ENCODE results near the gene LCN12.

Gene LCN12

GRCh38 chr9:136958898-136959850, 7.1 kb downstream of the LCN12 start:
- no peak for DNase-seq (ENCODE audit: low read depth)

- DNase-seq (ENCODE audit: low read depth) = peak; percentile 35
Measured at GRCh38 chr9:136960212-136960937, 8.3 kb downstream of the LCN12 start.

GRCh38 chr9:136960938-136961275, 8.8 kb downstream of the LCN12 start:
- no peak for DNase-seq (ENCODE audit: low read depth)

GRCh38 chr9:136961279-136962065, 9.4 kb downstream of the LCN12 start:
- no peak for DNase-seq (ENCODE audit: low read depth)

- DNase-seq (ENCODE audit: low read depth) = no peak
Measured at GRCh38 chr9:136962163-136962562, 10.1 kb downstream of the LCN12 start.

GRCh38 chr9:136962701-136963248, 10.7 kb downstream of the LCN12 start:
- no peak for DNase-seq (ENCODE audit: low read depth)

- DNase-seq (ENCODE audit: low read depth) = no peak
Measured at GRCh38 chr9:136963341-136963740, 11.3 kb downstream of the LCN12 start.

DNA sequence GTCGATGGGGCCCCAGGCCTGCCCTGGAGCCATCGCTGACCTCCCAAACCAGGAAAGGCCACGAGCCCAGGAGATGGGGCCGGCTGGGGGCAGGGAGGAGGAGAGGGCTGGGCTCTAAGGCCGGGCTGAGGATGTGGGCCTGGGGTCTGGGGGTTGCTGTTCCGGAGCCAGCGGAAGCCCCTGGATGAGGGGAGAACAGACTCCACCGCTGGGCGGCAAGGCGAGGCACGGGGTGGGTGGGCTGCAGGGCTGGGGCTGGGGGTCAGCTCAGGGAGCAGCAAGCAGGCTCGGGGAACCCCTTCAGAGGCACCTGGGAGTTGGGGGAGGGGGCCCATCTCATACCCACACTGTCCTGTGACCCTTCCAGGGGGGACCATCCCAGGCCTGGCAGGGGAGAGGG, 11.7 kb downstream of the LCN12 start:
- DNase-seq (ENCODE audit: low read depth) = no peak

DNA sequence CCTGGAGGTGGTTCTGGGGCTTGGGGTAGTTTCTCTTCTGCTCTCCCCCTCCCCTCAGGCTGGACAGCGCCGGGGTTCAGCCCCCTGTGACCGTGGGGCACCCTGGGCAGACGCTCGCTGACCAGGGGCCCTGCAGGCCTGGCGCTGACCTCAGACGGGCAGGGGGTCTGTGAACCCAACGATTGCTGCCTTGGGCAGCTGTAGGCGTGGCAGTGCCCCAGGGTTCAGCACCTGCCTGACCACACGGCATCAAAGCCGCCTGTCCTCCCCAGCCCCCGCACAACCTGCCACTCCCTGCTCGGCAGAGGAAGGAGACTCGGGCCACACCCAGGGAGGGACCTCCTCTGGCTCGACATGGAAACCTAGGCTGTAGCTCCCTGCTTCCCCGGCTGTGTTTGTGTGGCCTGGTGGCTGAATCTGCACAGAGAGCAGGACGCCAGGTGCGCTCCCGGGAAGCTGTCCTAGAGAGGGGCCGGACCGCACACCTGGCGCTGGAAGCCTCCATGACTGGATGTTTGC, 12.2 kb downstream of the LCN12 start:
- no peak for DNase-seq (ENCODE audit: low read depth)

- no peak for DNase-seq (ENCODE audit: low read depth)
Measured at GRCh38 chr9:136964833-136965422, 12.9 kb downstream of the LCN12 start.

GRCh38 chr9:136965771-136966484, 13.9 kb downstream of the LCN12 start:
- peak; percentile 20 for DNase-seq (ENCODE audit: low read depth)

DNA sequence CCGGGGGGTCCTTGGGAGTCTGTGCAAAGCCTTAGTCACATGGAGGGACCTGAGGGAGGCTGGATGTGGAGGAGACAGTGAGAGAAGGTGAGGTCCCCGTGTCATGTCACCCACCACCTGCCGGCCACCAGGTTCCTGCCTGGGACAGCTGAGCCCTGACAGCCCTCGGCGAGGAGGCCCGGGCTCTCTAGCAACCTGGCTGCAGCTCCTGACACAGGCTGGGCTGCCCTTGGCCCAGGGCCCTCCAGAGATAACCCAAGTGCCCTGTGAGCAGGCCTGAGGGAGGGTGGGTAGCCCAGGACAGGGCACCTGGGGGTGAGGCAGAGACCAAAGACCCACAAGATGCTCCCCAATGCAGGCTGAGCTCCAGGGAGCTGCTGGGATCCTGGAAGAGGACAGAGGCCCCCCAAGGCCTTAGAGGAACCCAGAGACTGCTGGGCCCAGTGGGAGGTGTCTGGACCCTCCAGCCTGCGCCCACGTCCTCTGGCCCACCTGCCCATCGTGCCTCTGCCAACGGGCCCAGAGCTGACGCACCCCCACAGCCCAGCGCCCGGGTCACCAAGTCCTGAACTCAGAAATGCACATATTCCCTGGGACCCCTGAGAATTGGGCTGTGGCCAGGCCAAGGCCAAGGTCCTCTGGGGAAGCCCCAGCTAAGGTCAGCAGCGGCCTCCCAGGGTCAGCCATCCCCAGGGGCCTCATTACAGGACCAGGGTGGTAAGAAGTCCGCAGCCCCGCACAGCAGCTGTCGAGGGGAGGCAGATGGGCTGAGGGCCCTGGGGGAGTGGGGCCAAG, 16.5 kb downstream of the LCN12 start:
- DNase-seq (ENCODE audit: low read depth) = no peak

- no peak for DNase-seq (ENCODE audit: low read depth)
Measured at GRCh38 chr9:136969150-136969549, 17.1 kb downstream of the LCN12 start.

GRCh38 chr9:136969774-136970173, 17.7 kb downstream of the LCN12 start:
- no peak for DNase-seq (ENCODE audit: low read depth)

- DNase-seq (ENCODE audit: low read depth) = no peak
Measured at GRCh38 chr9:136970361-136970760, 18.3 kb downstream of the LCN12 start.

- DNase-seq (ENCODE audit: low read depth) = no peak
Measured at GRCh38 chr9:136971746-136972145, 19.7 kb downstream of the LCN12 start.

- DNase-seq (ENCODE audit: low read depth) = no peak
Measured at GRCh38 chr9:136972335-136972734, 20.3 kb downstream of the LCN12 start.

GRCh38 chr9:136972743-136973142, 20.7 kb downstream of the LCN12 start:
- no peak for DNase-seq (ENCODE audit: low read depth)

DNA sequence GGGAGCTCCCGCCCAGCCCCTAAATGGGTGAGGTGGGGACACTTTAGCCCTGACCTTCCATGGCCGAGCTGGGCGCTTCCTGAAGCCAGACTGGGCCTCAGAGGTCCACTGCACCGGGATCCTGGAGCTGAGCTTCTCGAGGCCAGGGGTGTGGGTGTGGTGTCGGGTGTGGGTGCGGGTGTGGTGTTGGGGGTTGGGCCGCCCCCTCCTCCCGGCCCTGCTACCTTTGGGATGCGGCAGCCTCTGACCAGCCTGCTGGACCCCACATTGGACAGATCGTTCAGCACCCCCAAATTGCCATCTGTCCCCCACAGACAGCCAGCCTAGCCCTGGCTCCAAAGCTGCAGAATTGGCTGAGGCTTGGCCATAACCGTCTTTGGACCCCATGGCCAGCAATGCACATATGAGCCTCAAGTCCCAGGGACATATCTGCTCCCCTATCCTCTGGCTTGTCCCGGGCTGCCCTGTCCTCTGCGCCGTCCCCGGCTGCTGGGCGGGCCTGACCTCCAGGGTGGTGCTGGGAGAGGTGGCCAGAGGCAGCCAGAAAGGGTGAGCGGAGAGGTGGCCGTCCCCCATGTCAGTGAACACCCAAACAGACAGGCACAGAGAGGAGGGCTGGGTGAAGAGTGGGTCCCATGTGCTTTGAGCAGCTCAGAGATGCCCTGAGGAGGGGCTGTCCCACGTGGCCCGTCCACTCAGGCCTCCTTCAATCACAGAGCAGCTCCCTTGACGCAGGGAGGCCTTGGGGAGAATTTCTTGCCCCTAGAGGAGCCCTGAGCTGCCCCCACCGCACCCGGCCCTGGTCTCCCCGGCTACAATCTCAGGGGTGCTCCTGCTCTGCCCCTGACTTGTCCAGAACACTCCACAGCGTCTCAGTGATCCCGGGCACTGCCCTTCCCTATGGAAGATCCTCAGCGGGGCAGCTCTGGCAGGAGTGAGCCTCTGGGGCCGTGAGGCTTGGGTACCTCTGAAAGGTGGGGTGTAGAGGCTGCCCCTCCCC, 21.8 kb downstream of the LCN12 start:
- no peak for DNase-seq (ENCODE audit: low read depth)

Data from activated gamma-delta T cell treated with anti-CD3 and anti-CD28 coated beads, Interleukin-2, amount 50 U/mL, for 16 hours (primary cell).